Activated CD4-positive, alpha-beta T cell treated with anti-CD3 and anti-CD28 coated beads, Interleukin-2, Interleukin-6, amounts not matched to agents 100 ng/mL and 50 ng/mL, durations not matched to agents 16 hours and 8 hours (primary cell): ENCODE measurements around the gene KCNA3.
A peak's percentile ranks its signal among the peaks of the same experiment; 100 is the strongest.

ENCODE experiments used
- DNase-seq: peaks from one replicate; pipeline ENCODE4 v3.0.0-alpha.2; 2020

Gene KCNA3

GRCh38 chr1:110674337-110675059 lies at the start of gene KCNA3:
Gene KCNA3, minus strand, starts transcription at chr1:110674940. Its CDS starts 131 bp downstream, at chr1:110674809.
- DNase-seq = peak; percentile 86

- no peak for DNase-seq
Observed at GRCh38 chr1:110722807-110723206, 48.1 kb upstream of the KCNA3 start.

DNA sequence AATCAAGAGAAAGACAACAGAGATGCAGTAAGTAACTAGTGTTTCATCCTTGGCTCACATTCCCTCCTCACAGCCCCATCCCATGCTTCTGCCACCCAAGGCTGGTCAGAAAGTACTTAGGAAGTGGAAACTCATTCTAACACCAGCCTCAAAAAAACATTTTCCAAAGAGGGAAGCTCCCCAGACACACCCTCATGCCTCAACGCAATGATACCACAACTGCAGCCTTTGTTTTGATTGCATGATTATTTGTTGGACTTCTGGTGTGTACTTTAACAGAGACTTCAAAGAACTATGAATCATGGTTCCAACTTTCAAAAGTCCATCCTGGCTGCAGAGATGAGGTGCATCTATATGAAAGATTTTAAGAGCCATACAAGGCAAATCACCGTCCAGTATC lies 45.2 kb upstream of the KCNA3 start:
- no peak for DNase-seq

DNA sequence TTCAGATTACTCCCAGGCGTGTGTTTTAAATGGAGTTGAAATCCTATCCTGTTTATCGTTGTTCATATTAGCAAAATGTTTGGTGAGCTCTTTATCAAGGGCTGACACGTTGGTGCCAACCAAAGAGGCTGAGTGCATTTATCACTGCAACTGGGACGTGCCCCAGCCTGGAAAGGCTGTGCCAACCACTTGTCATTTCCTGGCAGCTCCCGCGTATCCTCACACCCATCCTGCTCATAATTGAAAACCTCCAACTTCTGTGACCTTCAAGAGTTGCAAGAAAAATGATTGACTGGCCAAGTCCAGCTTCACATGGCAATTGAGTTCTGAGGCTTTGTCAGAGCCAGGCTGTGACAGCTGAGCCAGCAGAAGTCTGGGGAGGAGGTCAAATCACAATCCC lies 43.7 kb upstream of the KCNA3 start:
- no peak for DNase-seq

- DNase-seq = no peak
Observed at GRCh38 chr1:110717179-110717578, 42.4 kb upstream of the KCNA3 start.

DNA sequence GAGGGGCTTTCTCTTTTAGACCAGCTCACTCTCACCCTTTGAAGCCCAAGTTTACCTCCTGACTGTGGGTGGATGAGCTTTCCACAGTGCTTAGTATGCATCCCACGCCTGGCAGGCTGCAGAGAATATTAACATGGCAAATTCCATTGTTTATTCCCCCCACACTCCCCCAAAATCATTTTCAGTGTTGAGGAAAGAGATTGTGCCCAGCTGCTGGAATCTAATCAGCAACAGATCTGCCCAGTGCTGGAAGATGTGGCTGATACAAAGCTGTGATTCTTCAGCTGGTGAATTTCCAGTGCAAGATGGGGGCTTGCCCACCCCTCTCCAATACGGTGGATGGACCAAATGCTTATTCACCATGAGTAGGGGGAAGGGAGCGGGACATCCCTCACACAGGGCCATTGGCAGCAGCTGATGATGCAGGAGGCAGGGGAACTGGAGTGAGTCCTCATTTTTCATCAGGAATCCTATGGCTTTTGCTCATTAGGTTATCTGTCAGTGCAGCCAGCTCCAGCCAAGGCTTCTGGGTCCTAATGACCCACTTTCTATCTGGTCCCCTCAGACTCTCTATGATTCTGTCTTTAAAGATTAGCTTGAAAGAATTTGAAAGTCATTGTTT lies 39.7 kb upstream of the KCNA3 start:
- DNase-seq = no peak

DNA sequence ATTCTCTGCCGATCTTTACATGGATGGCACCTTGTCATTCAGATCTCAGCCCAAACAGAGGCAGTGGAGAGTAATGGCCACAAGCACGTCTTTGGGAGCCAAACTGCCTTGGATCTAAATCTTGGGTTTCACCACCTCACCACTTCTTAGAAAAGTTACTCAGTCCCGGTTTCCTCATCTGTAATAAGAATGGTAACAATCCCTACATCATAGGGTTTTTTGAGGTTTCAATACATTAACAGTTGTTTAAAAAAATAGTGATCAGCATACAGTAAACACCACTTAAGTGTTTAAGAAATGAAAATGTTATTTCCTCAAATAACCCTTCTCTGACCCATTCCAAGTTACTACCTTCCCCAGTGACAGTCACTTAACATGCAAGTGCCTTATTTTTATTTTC lies 38.5 kb upstream of the KCNA3 start:
- DNase-seq = no peak

GRCh38 chr1:110710314-110710713 lies 35.6 kb upstream of the KCNA3 start:
- no peak for DNase-seq

- no peak for DNase-seq
Observed at GRCh38 chr1:110708974-110709440, 34.3 kb upstream of the KCNA3 start.

DNA sequence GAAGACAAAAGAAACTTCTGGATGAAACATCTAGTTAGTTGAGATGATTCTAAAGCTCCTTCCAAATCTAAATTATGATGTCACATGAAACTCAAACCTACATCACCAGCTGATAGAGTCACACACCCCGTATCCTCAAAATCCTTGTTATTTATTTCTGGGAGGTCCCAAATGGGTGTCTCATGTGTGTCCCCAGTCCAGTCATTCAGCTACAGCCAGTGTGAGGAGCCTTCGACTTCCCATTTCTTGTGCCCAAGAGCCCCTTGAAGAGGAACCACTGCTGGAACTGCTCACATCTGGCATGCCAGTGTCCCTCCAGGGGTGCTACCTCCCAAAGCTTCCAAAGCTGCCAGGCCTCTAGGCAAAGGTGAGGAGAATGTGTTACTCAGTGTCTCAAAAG lies 32.5 kb upstream of the KCNA3 start:
- no peak for DNase-seq

GRCh38 chr1:110706621-110707020 lies 31.9 kb upstream of the KCNA3 start:
- no peak for DNase-seq

- DNase-seq = no peak
Observed at GRCh38 chr1:110702260-110702659, 27.5 kb upstream of the KCNA3 start.

- no peak for DNase-seq
Observed at GRCh38 chr1:110700767-110701166, 26.0 kb upstream of the KCNA3 start.

- no peak for DNase-seq
Observed at GRCh38 chr1:110697606-110698005, 22.9 kb upstream of the KCNA3 start.

DNA sequence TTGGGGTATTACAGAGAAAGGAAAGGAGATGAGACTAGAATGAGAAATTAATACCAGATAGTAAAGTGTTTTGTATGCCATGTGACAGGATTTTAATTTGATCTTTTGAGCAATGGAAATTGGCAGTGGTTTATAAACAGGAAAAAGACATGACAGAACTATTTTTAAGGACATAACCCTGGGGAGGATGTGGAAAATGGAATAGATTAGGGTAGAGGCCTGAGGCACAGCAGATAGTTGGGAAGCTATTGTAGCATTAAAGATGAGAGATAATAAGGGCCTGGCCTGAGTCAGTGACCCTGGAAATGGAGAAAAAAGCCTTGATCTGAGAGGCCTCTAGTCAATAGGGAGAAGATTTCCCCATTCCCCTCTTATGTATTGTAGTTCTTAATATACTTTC lies 22.1 kb upstream of the KCNA3 start:
- DNase-seq = no peak

DNA sequence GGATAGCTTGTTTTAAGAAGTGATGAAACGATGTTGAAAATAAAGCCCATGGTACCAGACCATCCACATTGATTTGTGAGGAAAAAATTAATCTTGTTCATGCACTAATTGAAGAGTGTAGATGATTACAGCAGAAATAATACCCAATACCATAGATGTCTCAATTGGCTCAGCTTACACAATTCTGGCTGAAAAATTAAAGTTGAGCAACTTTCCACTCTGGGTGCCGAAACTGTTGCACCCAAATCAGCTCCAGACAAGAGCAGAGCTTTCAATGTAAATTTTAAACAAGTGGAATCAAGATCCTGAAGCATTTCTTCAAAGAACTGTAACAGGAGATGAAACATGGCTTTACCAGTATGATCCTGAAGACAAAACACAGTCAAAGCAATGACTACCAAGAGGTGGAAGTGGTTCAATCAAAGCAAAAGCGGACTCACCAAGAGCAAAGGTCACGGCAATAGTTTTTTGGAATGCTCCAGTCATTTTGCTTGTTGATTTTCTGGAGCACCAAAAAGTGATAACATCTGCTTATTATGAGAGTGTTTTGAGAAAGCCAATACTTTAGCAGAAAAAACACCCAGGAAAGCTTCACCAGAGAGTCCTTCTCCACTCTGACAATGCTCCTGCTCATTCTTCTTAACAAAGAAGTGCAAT lies 16.1 kb upstream of the KCNA3 start:
- no peak for DNase-seq

DNA sequence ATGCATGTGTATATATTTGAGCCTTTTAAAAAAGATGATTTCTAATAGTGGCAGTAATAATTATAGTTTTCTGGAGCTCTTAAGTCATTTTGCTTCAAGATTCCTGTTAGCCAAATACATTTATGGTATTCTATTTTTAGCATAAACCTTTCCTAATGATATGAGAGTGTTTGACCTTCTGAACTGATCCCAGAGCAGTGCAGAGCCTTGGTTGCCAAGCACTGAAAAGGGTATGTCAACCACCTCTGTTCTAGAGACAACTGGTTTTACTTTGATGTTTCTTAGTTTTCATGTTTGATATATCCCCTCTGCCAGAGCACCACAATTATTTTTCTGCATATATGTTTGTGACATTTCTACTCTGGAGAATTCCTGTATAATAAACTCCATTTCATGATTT lies 15.1 kb upstream of the KCNA3 start:
- no peak for DNase-seq

DNA sequence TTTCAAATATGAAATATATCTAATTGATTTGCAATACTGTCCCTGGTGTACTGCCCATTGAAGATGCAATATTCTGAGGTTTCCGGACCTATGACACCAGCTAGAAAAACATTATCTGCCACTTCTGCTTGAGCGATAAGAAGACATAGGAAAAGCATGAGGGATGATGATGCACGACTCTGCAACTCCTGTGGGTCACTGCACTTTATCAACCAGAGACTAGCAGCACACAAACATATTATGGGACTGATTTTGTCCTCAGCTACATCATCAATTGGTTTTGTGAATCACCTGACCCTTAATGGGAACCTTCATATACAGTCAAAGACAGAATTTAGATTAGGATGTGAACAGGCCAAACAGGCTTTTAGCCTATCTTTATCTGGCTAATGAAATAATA lies 13.8 kb upstream of the KCNA3 start:
- no peak for DNase-seq

DNA sequence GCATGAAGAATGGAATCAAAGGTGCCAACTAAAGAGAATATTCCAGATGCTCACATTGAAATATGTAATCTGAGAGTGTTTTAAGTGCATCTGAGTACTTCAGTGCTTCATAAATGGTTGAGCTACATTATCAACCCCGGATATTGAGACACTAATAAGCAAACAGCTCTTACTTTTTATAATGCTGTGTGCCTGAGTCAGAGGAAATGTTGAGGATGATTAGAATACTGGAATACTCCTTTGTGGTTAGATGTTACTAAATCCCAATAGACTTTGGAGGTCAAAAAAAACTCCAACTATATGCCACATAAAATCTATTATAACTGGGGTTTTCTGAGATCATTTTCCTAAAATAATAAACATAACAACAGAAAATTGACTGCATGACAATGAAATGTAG lies 12.5 kb upstream of the KCNA3 start:
- no peak for DNase-seq

DNA sequence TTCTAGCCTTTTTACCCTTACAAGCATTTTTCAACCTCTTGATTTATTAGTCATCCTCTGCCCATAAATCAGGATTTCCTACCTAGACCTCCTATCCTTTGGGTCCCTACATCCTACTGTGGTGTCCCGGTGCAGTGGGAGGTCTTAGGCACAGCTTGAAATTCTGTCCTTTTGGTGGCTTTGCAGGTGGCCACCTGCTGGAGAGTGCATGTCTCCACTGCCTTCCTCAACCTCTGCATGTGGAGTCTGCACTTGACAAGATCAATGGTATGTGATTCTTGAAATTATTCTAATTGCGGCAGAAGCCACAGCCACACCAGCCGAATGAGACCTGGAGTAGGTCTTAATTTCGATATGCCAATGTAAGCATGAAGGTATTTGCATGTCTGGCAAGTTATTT lies 11.4 kb upstream of the KCNA3 start:
- DNase-seq = no peak

DNA sequence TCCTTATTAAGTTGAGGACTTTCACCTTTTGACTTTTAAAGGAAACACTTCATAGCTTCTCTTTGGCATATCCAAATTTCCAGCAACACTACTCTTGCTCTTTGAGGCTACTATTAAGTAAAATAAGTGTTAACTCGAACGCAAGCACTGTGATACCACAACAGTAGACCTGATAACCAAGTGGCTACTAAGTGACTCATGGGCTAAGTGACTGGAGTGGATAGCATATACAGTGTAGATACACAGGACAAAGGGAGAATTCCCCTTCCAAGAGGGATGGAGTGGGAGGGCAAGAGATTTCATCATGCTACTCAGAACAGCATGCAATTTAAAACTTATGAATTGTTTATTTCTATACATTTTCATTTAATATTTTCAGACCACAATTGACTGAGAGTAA lies 9.8 kb upstream of the KCNA3 start:
- DNase-seq = no peak

DNA sequence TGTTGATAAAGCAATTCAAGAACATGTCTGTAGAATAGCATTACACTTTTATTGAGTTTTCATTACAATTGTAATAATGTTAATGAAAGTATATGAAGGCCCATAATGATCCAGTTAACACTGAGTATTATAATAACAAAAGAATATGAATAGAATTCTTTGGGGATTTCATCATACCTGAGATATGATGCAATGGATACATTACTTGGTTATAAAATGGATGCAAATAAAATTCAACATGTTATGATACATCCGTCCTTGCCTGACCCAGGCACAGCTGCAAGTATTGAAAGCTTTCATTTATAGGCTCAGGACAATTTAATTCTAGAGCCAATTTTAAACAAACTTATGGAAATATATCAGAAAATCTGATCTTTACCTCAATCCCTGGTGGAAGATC lies 8.2 kb upstream of the KCNA3 start:
- DNase-seq = no peak

- DNase-seq = no peak
Observed at GRCh38 chr1:110680036-110680735, 5.4 kb upstream of the KCNA3 start.

DNA sequence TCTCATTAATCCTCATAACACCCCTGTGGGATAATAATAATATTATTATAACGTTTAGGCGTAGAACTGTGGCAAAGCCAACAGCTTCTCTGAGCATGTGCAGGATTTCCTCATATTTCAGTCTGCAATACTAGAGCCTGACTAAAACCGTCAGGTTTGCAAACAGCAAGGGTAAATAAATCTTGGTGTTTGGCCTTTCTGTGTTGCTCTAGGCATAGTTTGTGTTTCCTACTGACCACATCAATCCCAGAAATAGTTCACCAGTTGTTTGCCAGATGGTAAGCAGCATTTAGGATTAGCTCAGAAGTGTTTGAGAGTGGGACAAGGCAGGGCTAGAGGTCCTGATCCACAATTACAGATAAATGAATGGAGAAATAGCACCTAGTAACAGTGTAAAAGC lies 2.8 kb upstream of the KCNA3 start:
- DNase-seq = no peak
